SU-DHL-6 (cell line): Measurements from ENCODE around the gene GIGYF2.

Experiments used
- CTCF ChIP-seq: fragments of 200-600 bp; sonication (generic); IDR thresholded peaks from one replicate; pipeline ENCODE4 v1.5.1; 2017; ENCODE audit warnings: antibody characterized with exemption, mild to moderate bottlenecking, low read length, moderate library complexity; ENCODE audit not compliant: insufficient read depth, poor library complexity, severe bottlenecking
- EZH2phosphoT487 ChIP-seq: fragments of 200-600 bp; sonication (generic), shearing (Covaris generic); conservative IDR thresholded peaks from 2 replicates; pipeline ENCODE4 v1.6.1; 2018; ENCODE audit warnings: mild to moderate bottlenecking, antibody characterized with exemption, low read length, moderate library complexity, mixed read lengths

GRCh38 chr2:232892221-232892620, 195.1 kb downstream of the GIGYF2 start:
- TF ChIP-seq CTCF: no peak
- TF ChIP-seq EZH2phosphoT487: no peak
